Suprapubic skin (tissue), 4 donors: ENCODE data around the gene NAALADL2. TPM values are rescaled to one million over a fixed set of nuclear protein-coding genes. Genes with fewer than 3 reads are reported as not detected.

Source experiments
- DNase-seq, 2 donors: peaks; one replicate each; pipeline ENCODE4 v3.0.0-alpha.2; 2019; ENCODE audit warnings: low spot score in 2 of 2
- H3K27ac ChIP-seq: fragments of 200-600 bp; sonication (generic); one replicate; pipeline ENCODE4 v1.5.1; 2019
- H3K27me3 ChIP-seq: fragments of 200-600 bp; sonication (generic); one replicate; pipeline ENCODE4 v1.5.1; 2019
- H3K36me3 ChIP-seq: fragments of 200-600 bp; sonication (generic); one replicate; pipeline ENCODE4 v1.5.1; 2019
- H3K4me1 ChIP-seq: fragments of 200-600 bp; sonication (generic); one replicate; pipeline ENCODE4 v1.5.1; 2019
- H3K4me3 ChIP-seq: fragments of 200-600 bp; sonication (generic); one replicate; pipeline ENCODE4 v1.5.1; 2019; ENCODE audit warnings: mild to moderate bottlenecking
- H3K9me3 ChIP-seq: fragments of 200-600 bp; sonication (generic); one replicate; pipeline ENCODE4 v1.5.1; 2019
- EP300 ChIP-seq: sonication (generic); formaldehyde crosslinking; IDR thresholded peaks from one replicate; pipeline ENCODE4 v1.6.1; 2017; ENCODE audit warnings: antibody characterized with exemption
- POLR2A ChIP-seq, 2 donors: fragments of 450-650 bp; IDR thresholded peaks; one replicate each; pipeline ENCODE4 v1.6.1; 2017; ENCODE audit warnings: antibody characterized with exemption in 2 of 2, mild to moderate bottlenecking in 2 of 2, moderate library complexity in 2 of 2
- POLR2AphosphoS5 ChIP-seq, 3 donors: sonication (generic); formaldehyde crosslinking; IDR thresholded peaks; one replicate each; pipeline ENCODE4 v1.6.1; 2017; ENCODE audit warnings: antibody characterized with exemption in 3 of 3
- WGBS: methylation state at CpG from one replicate; pipeline ENCODE4 v1.1.5; 2018; 5-methylcytosine and 5-hydroxymethylcytosine counted together
- total RNA-seq, 4 donors: library from RNA; depleted of rRNA; stranded (reverse); fragments of >200 nt; gene quantifications; one replicate each; pipeline ENCODE4 v1.1.0, GENCODE V29; 2016
- TF ChIP-seq, protein P1 (sequence below), 2 donors: fragments of 200-600 bp in 1 of 2; fragments of 450-650 bp in 1 of 2; sonication (generic) in 1 of 2; IDR thresholded peaks; one replicate each; pipeline ENCODE4 v1.5.1; 2016 to 2019; ENCODE audit warnings: antibody characterized with exemption in 2 of 2, mild to moderate bottlenecking in 1 of 2, moderate library complexity in 1 of 2

The NAALADL2 gene
- total RNA-seq, 4 donors from 2014 or later, result 4.0 to 10.5 (median 8.5) TPM

- H3K27me3 ChIP-seq, result no peaks in the 10 kb centered on the region
- no peaks in the 10 kb centered on the region for H3K4me1 ChIP-seq
- WGBS, result 88% methylated on average over 1 of the region's 1 CpG
- TF ChIP-seq, protein P1, sequence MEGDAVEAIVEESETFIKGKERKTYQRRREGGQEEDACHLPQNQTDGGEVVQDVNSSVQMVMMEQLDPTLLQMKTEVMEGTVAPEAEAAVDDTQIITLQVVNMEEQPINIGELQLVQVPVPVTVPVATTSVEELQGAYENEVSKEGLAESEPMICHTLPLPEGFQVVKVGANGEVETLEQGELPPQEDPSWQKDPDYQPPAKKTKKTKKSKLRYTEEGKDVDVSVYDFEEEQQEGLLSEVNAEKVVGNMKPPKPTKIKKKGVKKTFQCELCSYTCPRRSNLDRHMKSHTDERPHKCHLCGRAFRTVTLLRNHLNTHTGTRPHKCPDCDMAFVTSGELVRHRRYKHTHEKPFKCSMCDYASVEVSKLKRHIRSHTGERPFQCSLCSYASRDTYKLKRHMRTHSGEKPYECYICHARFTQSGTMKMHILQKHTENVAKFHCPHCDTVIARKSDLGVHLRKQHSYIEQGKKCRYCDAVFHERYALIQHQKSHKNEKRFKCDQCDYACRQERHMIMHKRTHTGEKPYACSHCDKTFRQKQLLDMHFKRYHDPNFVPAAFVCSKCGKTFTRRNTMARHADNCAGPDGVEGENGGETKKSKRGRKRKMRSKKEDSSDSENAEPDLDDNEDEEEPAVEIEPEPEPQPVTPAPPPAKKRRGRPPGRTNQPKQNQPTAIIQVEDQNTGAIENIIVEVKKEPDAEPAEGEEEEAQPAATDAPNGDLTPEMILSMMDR (IDR thresholded peaks at IDR 0.05), result no peak
- TF ChIP-seq EP300 (no peak), POLR2AphosphoS5 (IDR thresholded peaks at IDR 0.05) (no peak), POLR2A (IDR thresholded peaks at IDR 0.05) (no peak)
- H3K4me3 ChIP-seq, result no peak overlapping the region
- no peaks in the 10 kb centered on the region for H3K36me3 ChIP-seq
- H3K27ac ChIP-seq, result no peak overlapping the region
- H3K9me3 ChIP-seq, result no peaks in the 10 kb centered on the region
- no peak for DNase-seq
Observed at GRCh38 chr3:175640958-175641357, 781.8 kb downstream of the NAALADL2 start.

DNA sequence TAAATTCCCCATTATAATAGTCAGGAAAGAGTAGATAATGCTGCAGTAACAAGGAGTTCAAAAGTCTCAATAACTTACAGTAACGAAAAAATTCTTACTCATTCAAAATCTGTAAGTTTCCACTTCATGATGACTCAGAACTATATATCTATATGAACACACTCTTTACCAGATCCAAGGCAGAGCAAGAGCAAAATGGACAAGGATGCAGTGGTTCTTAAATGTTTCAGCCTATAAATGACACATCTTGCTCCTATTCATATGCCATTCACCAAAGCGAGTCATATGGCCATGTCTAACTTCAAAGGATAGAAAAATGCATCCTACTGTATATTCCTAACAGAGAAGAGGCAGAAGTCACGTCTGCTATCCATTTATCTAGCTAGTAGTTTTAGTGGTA is 787.7 kb downstream of the NAALADL2 start:
- no peaks in the 10 kb centered on the region for H3K9me3 ChIP-seq
- no peaks in the 10 kb centered on the region for H3K27me3 ChIP-seq
- 81% methylated on average over 3 of the region's 3 CpGs for WGBS
- H3K36me3 ChIP-seq, result no peaks in the 10 kb centered on the region
- TF ChIP-seq, protein P1 (IDR thresholded peaks at IDR 0.05), result no peak
- TF ChIP-seq EP300 (no peak), POLR2A (IDR thresholded peaks at IDR 0.05) (no peak), POLR2AphosphoS5 (IDR thresholded peaks at IDR 0.05) (no peak)
- H3K27ac ChIP-seq, result no peak overlapping the region
- no peak for DNase-seq
- no peaks in the 10 kb centered on the region for H3K4me1 ChIP-seq
- H3K4me3 ChIP-seq, result no peak overlapping the region

GRCh38 chr3:175648899-175649298 is 789.8 kb downstream of the NAALADL2 start:
- Histone ChIP-seq H3K4me1 (no peaks in the 10 kb centered on the region), H3K36me3 (no peaks in the 10 kb centered on the region), H3K4me3 (no peak overlapping the region), H3K27me3 (no peaks in the 10 kb centered on the region), H3K9me3 (no peaks in the 10 kb centered on the region), H3K27ac (no peak overlapping the region)
- no peak for DNase-seq
- TF ChIP-seq POLR2A (IDR thresholded peaks at IDR 0.05), result no peak
- TF ChIP-seq, protein P1 (IDR thresholded peaks at IDR 0.05), result no peak
- TF ChIP-seq POLR2AphosphoS5 (IDR thresholded peaks at IDR 0.05), result no peak
- TF ChIP-seq EP300, result no peak

GRCh38 chr3:175651716-175652115 is 792.6 kb downstream of the NAALADL2 start:
- no peak overlapping the region for H3K4me3 ChIP-seq
- DNase-seq, result no peak
- TF ChIP-seq POLR2AphosphoS5 (IDR thresholded peaks at IDR 0.05) (no peak), POLR2A (IDR thresholded peaks at IDR 0.05) (no peak)
- 78% methylated on average over 5 of the region's 5 CpGs for WGBS
- no peaks in the 10 kb centered on the region for H3K27me3 ChIP-seq
- no peak overlapping the region for H3K27ac ChIP-seq
- H3K9me3 ChIP-seq, result no peaks in the 10 kb centered on the region
- no peaks in the 10 kb centered on the region for H3K4me1 ChIP-seq
- no peaks in the 10 kb centered on the region for H3K36me3 ChIP-seq

- no peaks in the 10 kb centered on the region for H3K4me1 ChIP-seq
- H3K27me3 ChIP-seq, result no peaks in the 10 kb centered on the region
- WGBS, result 66% methylated on average over 3 of the region's 3 CpGs
- H3K4me3 ChIP-seq, result no peak overlapping the region
- H3K36me3 ChIP-seq, result no peaks in the 10 kb centered on the region
- DNase-seq, result no peak
- H3K9me3 ChIP-seq, result no peaks in the 10 kb centered on the region
- H3K27ac ChIP-seq, result no peak overlapping the region
- TF ChIP-seq POLR2AphosphoS5 (IDR thresholded peaks at IDR 0.05) (no peak), POLR2A (IDR thresholded peaks at IDR 0.05) (no peak), EP300 (no peak)
- TF ChIP-seq, protein P1 (IDR thresholded peaks at IDR 0.05), result no peak
Observed at GRCh38 chr3:175655351-175655750, 796.2 kb downstream of the NAALADL2 start.

GRCh38 chr3:175656461-175656860 is 797.3 kb downstream of the NAALADL2 start:
- 71% methylated on average over 1 of the region's 1 CpG for WGBS
- no peaks in the 10 kb centered on the region for H3K36me3 ChIP-seq
- H3K9me3 ChIP-seq, result no peaks in the 10 kb centered on the region
- TF ChIP-seq, protein P1 (IDR thresholded peaks at IDR 0.05), result no peak
- no peak for TF ChIP-seq POLR2A (IDR thresholded peaks at IDR 0.05)
- H3K27ac ChIP-seq, result no peak overlapping the region
- H3K4me3 ChIP-seq, result no peak overlapping the region
- H3K4me1 ChIP-seq, result no peaks in the 10 kb centered on the region
- H3K27me3 ChIP-seq, result no peaks in the 10 kb centered on the region
- DNase-seq, result no peak
